Activated CD8-positive, alpha-beta T cell treated with anti-CD3 and anti-CD28 coated beads for 36 hours (primary cell): Measurements from ENCODE around the gene ZNF536. TPM values are rescaled to one million over a fixed set of nuclear protein-coding genes. Genes with fewer than 3 reads are reported as not detected.

ENCODE experiments used
- ATAC-seq: fragments of 200-7000 bp; cut with Tn5 transposase; one replicate; pipeline ENCODE4 v1.10.0; 2021; ENCODE audit warnings: mild to moderate bottlenecking, moderate library complexity
- CTCF ChIA-PET: fragments of 350-600 bp; sonication (Branson Sonifier 250); formaldehyde crosslinking; loops from one replicate; lab custom pipeline; 2021; ENCODE audit warnings: antibody characterized with exemption; lab: Charles Lee
- POLR2A ChIA-PET: fragments of 350-600 bp; sonication (Branson Sonifier 250); formaldehyde crosslinking; loops from one replicate; lab custom pipeline; 2021; ENCODE audit warnings: antibody characterized with exemption; lab: Charles Lee
- DNase-seq: peaks from one replicate; pipeline ENCODE4 v3.0.0-alpha.2; 2020
- H3K27ac Mint-ChIP-seq: one replicate; pipeline ENCODE4 v1.8.0; 2021; ENCODE audit warnings: mild to moderate bottlenecking, mixed read lengths
- H3K27me3 Mint-ChIP-seq: one replicate; pipeline ENCODE4 v1.8.0; 2021; ENCODE audit warnings: mixed read lengths
- H3K36me3 Mint-ChIP-seq: one replicate; pipeline ENCODE4 v1.8.0; 2021; ENCODE audit warnings: low read depth, mixed read lengths
- H3K4me1 Mint-ChIP-seq: one replicate; pipeline ENCODE4 v1.8.0; 2021; ENCODE audit warnings: low read depth, mixed read lengths
- H3K4me3 Mint-ChIP-seq: one replicate; pipeline ENCODE4 v1.8.0; 2021; ENCODE audit warnings: mild to moderate bottlenecking, moderate library complexity, mixed read lengths
- H3K9me3 Mint-ChIP-seq: one replicate; pipeline ENCODE4 v1.8.0; 2021; ENCODE audit warnings: mixed read lengths
- intact Hi-C: fragments of 100-400 bp; cut with micrococcal nuclease; formaldehyde crosslinking; loops from one replicate; pipeline ENCODE4 v1.10.0; 2022
- total RNA-seq, 2 experiments: library from RNA; stranded (reverse); gene quantifications; one replicate each; pipeline ENCODE4 v1.2.3, GENCODE V29; 2021
- TF ChIP-seq, protein P1 (sequence below): fragments of 200-600 bp; IDR thresholded peaks from one replicate; pipeline ENCODE4 v1.8.0; 2022; ENCODE audit warnings: antibody characterized with exemption, mild to moderate bottlenecking

Gene ZNF536
- total RNA-seq, 2 experiments from 2014 or later: not detected

DNA sequence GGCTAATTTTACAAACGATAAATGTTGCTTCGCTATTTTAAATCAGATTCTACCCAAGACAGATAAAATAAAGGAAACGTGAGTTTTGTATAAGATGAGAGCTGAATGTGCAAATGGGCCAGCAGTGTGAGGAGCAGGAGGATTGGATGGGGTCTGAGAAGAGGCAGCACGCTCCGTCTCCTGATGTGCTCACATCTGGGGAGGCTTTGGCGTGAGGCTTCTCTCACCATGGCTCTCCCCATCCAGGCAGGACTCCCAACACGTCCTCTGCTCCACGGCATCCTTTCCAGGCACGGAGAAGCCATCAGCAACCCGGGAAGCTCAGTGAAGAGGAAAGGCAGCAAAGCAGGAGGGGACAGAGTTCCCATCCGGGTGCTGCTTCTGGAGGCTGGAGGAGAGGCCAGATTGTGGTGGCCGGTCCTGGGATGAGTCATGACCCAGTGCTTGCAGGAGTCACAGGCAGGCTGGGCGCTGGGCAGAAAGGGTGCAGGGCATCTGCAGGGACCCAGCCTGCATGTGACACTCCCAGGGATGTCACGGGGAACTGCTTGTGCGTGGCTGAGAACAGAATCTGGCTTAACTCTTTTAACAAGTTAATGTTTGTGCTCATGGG lies 47.5 kb downstream of the ZNF536 start:
- Mint-ChIP-seq H3K27ac (no peak overlapping the region), H3K27me3 (peaks cover 14% of the 10 kb centered on the region), H3K36me3 (no peaks in the 10 kb centered on the region), H3K4me1 (no peaks in the 10 kb centered on the region), H3K4me3 (no peak overlapping the region), H3K9me3 (no peaks in the 10 kb centered on the region)
- ChIA-PET CTCF (no interaction called here), POLR2A (no interaction called here)
- ATAC-seq: no peak
- no peak for DNase-seq
- TF ChIP-seq, protein P1, sequence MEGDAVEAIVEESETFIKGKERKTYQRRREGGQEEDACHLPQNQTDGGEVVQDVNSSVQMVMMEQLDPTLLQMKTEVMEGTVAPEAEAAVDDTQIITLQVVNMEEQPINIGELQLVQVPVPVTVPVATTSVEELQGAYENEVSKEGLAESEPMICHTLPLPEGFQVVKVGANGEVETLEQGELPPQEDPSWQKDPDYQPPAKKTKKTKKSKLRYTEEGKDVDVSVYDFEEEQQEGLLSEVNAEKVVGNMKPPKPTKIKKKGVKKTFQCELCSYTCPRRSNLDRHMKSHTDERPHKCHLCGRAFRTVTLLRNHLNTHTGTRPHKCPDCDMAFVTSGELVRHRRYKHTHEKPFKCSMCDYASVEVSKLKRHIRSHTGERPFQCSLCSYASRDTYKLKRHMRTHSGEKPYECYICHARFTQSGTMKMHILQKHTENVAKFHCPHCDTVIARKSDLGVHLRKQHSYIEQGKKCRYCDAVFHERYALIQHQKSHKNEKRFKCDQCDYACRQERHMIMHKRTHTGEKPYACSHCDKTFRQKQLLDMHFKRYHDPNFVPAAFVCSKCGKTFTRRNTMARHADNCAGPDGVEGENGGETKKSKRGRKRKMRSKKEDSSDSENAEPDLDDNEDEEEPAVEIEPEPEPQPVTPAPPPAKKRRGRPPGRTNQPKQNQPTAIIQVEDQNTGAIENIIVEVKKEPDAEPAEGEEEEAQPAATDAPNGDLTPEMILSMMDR: no peak
- intact Hi-C loops: no loop called here

DNA sequence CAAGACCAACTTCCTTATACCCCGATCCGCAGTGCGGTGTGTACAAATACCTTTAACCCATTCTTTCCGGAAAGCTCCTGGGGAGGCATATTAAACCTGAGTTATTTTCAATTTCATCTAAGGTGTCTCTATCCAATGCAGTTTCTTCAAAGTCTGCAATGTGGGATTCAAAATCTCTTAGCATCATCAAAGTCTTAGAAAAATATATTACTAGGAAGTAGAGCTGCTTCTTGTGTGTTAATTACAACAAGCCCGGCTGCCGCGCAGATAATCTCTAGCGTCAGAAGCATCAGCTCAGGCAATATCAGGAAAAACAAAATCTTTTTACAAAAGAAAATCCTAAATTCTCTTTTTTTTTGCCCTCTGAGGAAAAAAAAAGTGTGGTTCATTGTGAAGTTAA lies 48.1 kb downstream of the ZNF536 start:
- no peaks in the 10 kb centered on the region for H3K36me3 Mint-ChIP-seq
- ChIA-PET CTCF (no interaction called here), POLR2A (no interaction called here)
- ATAC-seq (no peak), DNase-seq (no peak)
- no peaks in the 10 kb centered on the region for H3K9me3 Mint-ChIP-seq
- no peak overlapping the region for H3K4me3 Mint-ChIP-seq
- TF ChIP-seq, protein P1: no peak
- no peak overlapping the region for H3K27ac Mint-ChIP-seq
- peaks cover 14% of the 10 kb centered on the region for H3K27me3 Mint-ChIP-seq
- no peaks in the 10 kb centered on the region for H3K4me1 Mint-ChIP-seq
- intact Hi-C loops: no loop called here

DNA sequence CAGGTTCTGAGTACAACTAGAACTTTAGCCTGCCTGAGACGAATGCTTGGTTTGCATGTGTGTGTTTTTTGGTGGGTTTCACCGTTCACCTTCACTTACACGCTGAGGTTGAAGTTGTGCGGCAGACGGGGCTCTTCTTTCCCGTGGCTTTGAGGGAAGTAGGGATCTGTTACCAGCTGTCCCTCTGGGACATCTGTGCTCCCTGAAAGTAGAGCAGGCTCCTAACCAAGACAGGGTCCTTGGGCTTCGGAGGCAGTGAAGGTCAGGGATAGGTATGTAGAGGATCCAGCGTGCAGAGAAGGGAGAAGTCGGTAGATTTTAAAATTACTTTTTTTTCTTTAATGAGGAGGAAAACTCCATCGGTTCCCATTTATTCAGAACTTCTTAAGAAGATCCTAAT lies 48.7 kb downstream of the ZNF536 start:
- Mint-ChIP-seq H3K4me3 (no peak overlapping the region), H3K9me3 (no peaks in the 10 kb centered on the region), H3K27me3 (peaks cover 14% of the 10 kb centered on the region), H3K36me3 (no peaks in the 10 kb centered on the region), H3K27ac (no peak overlapping the region), H3K4me1 (no peaks in the 10 kb centered on the region)
- intact Hi-C loops: no loop called here
- CTCF ChIA-PET: no interaction called here
- TF ChIP-seq, protein P1: no peak
- POLR2A ChIA-PET: no interaction called here
- DNase-seq: no peak
- no peak for ATAC-seq

DNA sequence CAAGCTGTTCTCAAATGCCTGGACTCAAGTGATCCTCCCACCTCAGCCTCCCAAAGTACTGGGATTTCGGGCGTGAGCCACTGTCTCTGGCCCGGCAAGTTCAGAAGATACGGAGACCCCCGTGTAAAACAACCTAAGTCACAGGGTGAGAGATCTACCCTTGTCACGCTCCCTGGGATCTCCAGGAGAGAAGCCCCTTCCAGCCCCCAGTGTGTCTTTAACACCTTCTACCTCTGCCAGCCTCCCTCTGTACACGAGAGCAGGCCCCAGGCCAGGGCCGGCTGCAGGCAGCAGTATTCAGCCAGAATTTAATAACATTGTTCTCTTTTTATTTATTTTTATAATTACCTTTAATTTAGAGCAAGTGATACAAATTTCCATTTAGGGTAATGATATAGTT lies 49.4 kb downstream of the ZNF536 start:
- intact Hi-C loops: no loop called here
- H3K4me3 Mint-ChIP-seq: no peak overlapping the region
- ChIA-PET POLR2A (no interaction called here), CTCF (no interaction called here)
- H3K4me1 Mint-ChIP-seq: no peaks in the 10 kb centered on the region
- TF ChIP-seq, protein P1: no peak
- ATAC-seq: no peak
- peaks cover 11% of the 10 kb centered on the region for H3K27me3 Mint-ChIP-seq
- H3K27ac Mint-ChIP-seq: no peak overlapping the region
- no peak for DNase-seq
- H3K9me3 Mint-ChIP-seq: no peaks in the 10 kb centered on the region
- no peaks in the 10 kb centered on the region for H3K36me3 Mint-ChIP-seq

DNA sequence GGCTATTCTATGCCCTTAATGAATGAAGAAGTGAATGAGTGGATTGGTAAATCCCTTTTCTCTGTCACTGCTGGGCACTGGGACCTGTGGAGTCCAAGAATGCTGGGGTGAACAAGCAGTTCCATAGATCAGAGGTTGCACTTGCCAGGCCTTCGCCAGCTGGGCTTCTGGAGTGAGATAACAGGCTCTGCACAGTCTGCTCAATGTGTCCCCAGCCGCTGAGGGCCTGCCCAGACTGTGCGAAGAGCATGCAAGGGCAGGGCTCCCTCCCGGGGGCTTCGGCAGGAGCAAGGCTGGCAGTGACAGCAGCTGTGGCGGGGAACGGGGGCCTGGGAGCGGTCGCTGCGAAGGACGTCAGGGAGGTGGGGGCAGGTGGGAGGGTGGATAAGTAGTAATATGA lies 51.3 kb downstream of the ZNF536 start:
- intact Hi-C loops: no loop called here
- H3K4me3 Mint-ChIP-seq: no peak overlapping the region
- no peaks in the 10 kb centered on the region for H3K36me3 Mint-ChIP-seq
- no peak overlapping the region for H3K27ac Mint-ChIP-seq
- ChIA-PET CTCF (no interaction called here), POLR2A (no interaction called here)
- H3K9me3 Mint-ChIP-seq: no peaks in the 10 kb centered on the region
- DNase-seq: no peak
- H3K4me1 Mint-ChIP-seq: no peaks in the 10 kb centered on the region
- ATAC-seq: no peak
- TF ChIP-seq, protein P1: no peak
- H3K27me3 Mint-ChIP-seq: peaks cover 14% of the 10 kb centered on the region
